Spleen (tissue), 11 donors: ENCODE results near the gene CD302. TPM values are rescaled to one million over a fixed set of nuclear protein-coding genes. Genes with fewer than 3 reads are reported as not detected.

Experiments used
- DNase-seq: peaks from one replicate; pipeline ENCODE4 v3.0.0-alpha.2; 2020
- H3K27ac ChIP-seq, 8 donors: fragments of 200-600 bp; sonication (generic) in 7 of 8; 1 replicate in 4 of 8; 2 replicates in 4 of 8; pipeline versions ENCODE4 v1.5.0 to v1.8.0; 2016 to 2021; ENCODE audit warnings: inconsistent platforms in 4 of 8, mild to moderate bottlenecking in 4 of 8, moderate library complexity in 1 of 8
- H3K27me3 ChIP-seq, 7 donors: fragments of 200-600 bp; sonication (generic) in 6 of 7; replicated peaks in 1 of 7; 1 replicate in 4 of 7; 2 replicates in 3 of 7; pipeline versions ENCODE4 v1.5.0 to v1.8.0; 2016 to 2021; ENCODE audit warnings: inconsistent platforms in 3 of 7, mild to moderate bottlenecking in 1 of 7
- H3K36me3 ChIP-seq, 6 donors: fragments of 200-600 bp; sonication (generic) in 5 of 6; 1 replicate in 4 of 6; 2 replicates in 2 of 6; pipeline versions ENCODE4 v1.5.0 to v1.8.0; 2016 to 2021; ENCODE audit warnings: inconsistent platforms in 2 of 6
- H3K4me1 ChIP-seq, 6 donors: fragments of 200-600 bp; sonication (generic) in 5 of 6; 1 replicate in 3 of 6; 2 replicates in 3 of 6; pipeline versions ENCODE4 v1.5.0 to v1.8.0; 2016 to 2021; ENCODE audit warnings: inconsistent platforms in 3 of 6
- H3K4me3 ChIP-seq, 8 donors: fragments of 200-600 bp; sonication (generic) in 7 of 8; 1 replicate in 4 of 8; 2 replicates in 4 of 8; pipeline versions ENCODE4 v1.5.0 to v1.8.0; 2016 to 2021; ENCODE audit warnings: inconsistent platforms in 4 of 8, mild to moderate bottlenecking in 4 of 8, moderate library complexity in 2 of 8
- H3K9me3 ChIP-seq, 8 donors: fragments of 200-600 bp; sonication (generic) in 7 of 8; 1 replicate in 4 of 8; 2 replicates in 4 of 8; pipeline versions ENCODE4 v1.5.0 to v1.8.0; 2016 to 2021; ENCODE audit warnings: inconsistent platforms in 4 of 8
- POLR2A ChIP-seq, 3 donors: fragments of 450-650 bp; IDR thresholded peaks; one replicate each; pipeline ENCODE4 v1.5.1; 2017; ENCODE audit warnings: antibody characterized with exemption in 3 of 3, mild to moderate bottlenecking in 1 of 3
- POLR2AphosphoS5 ChIP-seq, 3 donors: sonication (generic); formaldehyde crosslinking; IDR thresholded peaks; one replicate each; pipeline ENCODE4 v1.5.1; 2017; ENCODE audit warnings: antibody characterized with exemption in 3 of 3
- WGBS, 5 donors: extraction: QIAGEN DNeasy Blood & Tissue Kit in 3 of 5; methylation state at CpG; one replicate each; pipeline versions ENCODE4 v1.1.5 to v1.1.7; 2013 to 2018; 5-methylcytosine and 5-hydroxymethylcytosine counted together
- intact Hi-C: fragments of 100-400 bp; cut with DNase I; formaldehyde crosslinking; loops from one replicate; pipeline ENCODE4 v1.15.0; 2023; ENCODE audit warnings: low total_unique reads
- polyA plus RNA-seq, 3 donors: library from polyadenylated mRNA; stranded (reverse); fragments of 200-250 nt; gene quantifications; one replicate each; pipeline ENCODE4 v1.2.1, GENCODE V29; 2013
- total RNA-seq, 7 donors: library from RNA; depleted of rRNA in 3 of 7; stranded (reverse); fragments of >200 nt in 3 of 7; fragmentation: NEBNext Ultra II Directional in 4 of 7; extraction: Animal tissue kit (Norgen Biotek cat#: 25700) in 4 of 7; gene quantifications; one replicate each; pipeline versions ENCODE4 v1.1.0 to v1.2.1, GENCODE V29; 2016 to 2021
- TF ChIP-seq, protein P1 (sequence below), 11 experiments: fragments of 200-600 bp in 7 of 11; fragments of 450-650 bp in 4 of 11; sonication (generic) in 4 of 11; IDR thresholded peaks in 8 of 11; conservative IDR thresholded peaks in 3 of 11; 1 replicate in 7 of 11; 2 replicates in 4 of 11; pipeline versions ENCODE4 v1.4.0 to v1.8.0; 2016 to 2021; ENCODE audit warnings: antibody characterized with exemption in 11 of 11, inconsistent platforms in 4 of 11, mild to moderate bottlenecking in 1 of 11
- donor health status: healthy with polysubstance abuse.
- donor health status: DM: no; HTN: no; CAD: no; lungs with moderate emphysema.
- donor health status: DM: no; HTN: no; CAD: no.
- donor health status: Bipolar disorder and iron deficiency.
- donor health status: healthy.
- donor health status: DM: no; HTN: no; CAD: no.
- donor health status: DM: yes; HTN: yes; CAD: no.

The CD302 gene
- total and polyA plus RNA-seq, 10 donors = 8.6 to 103 (median 46.0) TPM

- DNase-seq = no peak
- intact Hi-C loops = no loop called here
- 53 to 83% (median 67%) methylated on average over 1 of the region's 1 CpG for WGBS, 5 donors
- Histone ChIP-seq H3K27me3 (no peaks in the 10 kb centered on the region), H3K4me1 (peaks cover 0 to 37% (median 11%) of the 10 kb centered on the region in 6 donors), H3K36me3 (peaks cover 0 to 18% (median 2%) of the 10 kb centered on the region in 6 donors), H3K9me3 (no peaks in the 10 kb centered on the region), H3K27ac (no peak overlapping the region), H3K4me3 (no peak overlapping the region)
- TF ChIP-seq POLR2AphosphoS5 (IDR thresholded peaks at IDR 0.05) (no peak), POLR2A (IDR thresholded peaks at IDR 0.05) (no peak)
- TF ChIP-seq, protein P1, sequence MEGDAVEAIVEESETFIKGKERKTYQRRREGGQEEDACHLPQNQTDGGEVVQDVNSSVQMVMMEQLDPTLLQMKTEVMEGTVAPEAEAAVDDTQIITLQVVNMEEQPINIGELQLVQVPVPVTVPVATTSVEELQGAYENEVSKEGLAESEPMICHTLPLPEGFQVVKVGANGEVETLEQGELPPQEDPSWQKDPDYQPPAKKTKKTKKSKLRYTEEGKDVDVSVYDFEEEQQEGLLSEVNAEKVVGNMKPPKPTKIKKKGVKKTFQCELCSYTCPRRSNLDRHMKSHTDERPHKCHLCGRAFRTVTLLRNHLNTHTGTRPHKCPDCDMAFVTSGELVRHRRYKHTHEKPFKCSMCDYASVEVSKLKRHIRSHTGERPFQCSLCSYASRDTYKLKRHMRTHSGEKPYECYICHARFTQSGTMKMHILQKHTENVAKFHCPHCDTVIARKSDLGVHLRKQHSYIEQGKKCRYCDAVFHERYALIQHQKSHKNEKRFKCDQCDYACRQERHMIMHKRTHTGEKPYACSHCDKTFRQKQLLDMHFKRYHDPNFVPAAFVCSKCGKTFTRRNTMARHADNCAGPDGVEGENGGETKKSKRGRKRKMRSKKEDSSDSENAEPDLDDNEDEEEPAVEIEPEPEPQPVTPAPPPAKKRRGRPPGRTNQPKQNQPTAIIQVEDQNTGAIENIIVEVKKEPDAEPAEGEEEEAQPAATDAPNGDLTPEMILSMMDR (IDR thresholded peaks at IDR 0.05 in 8 of 11, conservative IDR thresholded peaks at IDR 0.05 in 3 of 11) = no peak
Measured at GRCh38 chr2:159783556-159783955, 14.5 kb downstream of the CD302 start.

DNA sequence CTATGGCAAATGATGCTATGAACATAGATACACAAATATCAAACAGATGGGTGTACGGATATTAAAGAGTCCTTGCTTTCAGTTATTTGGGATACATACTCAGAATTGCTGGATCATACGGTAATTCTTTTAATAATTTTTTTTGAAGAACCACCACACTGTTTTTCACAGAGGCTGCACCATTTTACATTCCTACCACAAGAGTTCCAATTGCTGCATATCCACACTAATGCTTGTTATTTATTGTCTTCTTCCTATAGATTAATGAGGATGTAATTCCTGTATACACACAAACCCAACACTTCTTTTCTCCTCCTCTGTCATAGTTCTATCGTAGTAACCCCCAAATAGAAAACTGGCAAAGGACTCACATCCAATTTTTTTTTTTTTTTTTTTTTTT is 21.7 kb downstream of the CD302 start:
- intact Hi-C loops = no loop called here
- no peak for DNase-seq
- H3K27ac ChIP-seq = no peak overlapping the region
- no peak overlapping the region for H3K4me3 ChIP-seq
- H3K36me3 ChIP-seq = peaks cover 0 to 81% (median 5%) of the 10 kb centered on the region in 6 donors
- no peaks in the 10 kb centered on the region for H3K27me3 ChIP-seq
- H3K9me3 ChIP-seq = no peaks in the 10 kb centered on the region
- no peaks in the 10 kb centered on the region for H3K4me1 ChIP-seq
- no peak for TF ChIP-seq POLR2A (IDR thresholded peaks at IDR 0.05)
- TF ChIP-seq, protein P1 (IDR thresholded peaks at IDR 0.05 in 8 of 11, conservative IDR thresholded peaks at IDR 0.05 in 3 of 11) = no peak
- no peak for TF ChIP-seq POLR2AphosphoS5 (IDR thresholded peaks at IDR 0.05)
- 93 to 97% (median 96%) methylated on average over 3 of the region's 3 CpGs for WGBS, 5 donors

DNA sequence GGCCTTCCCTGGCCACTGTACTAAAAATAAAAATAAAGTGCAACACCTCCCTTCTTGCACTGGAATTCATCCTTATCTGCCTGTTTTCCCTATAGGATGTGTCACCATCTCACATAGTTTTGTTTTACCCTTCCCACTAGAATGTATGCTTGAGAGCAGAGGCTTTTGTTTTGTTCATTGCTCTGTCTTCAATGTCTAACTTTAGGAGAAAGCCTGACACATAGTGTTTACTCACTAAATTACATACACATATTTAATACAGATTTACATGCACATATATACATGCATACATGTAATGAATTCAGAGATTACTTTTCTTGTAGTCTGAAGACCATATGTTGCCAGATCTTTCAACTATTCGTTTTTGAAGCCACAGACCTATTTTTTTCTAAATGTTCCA is 23.0 kb downstream of the CD302 start:
- Histone ChIP-seq H3K27ac (peak overlapping the region in 1 of 8 donors; percentile 15), H3K4me3 (no peak overlapping the region), H3K4me1 (no peaks in the 10 kb centered on the region), H3K9me3 (no peaks in the 10 kb centered on the region), H3K27me3 (no peaks in the 10 kb centered on the region), H3K36me3 (peaks cover 0 to 84% (median 4%) of the 10 kb centered on the region in 6 donors)
- TF ChIP-seq, protein P1 (IDR thresholded peaks at IDR 0.05 in 8 of 11, conservative IDR thresholded peaks at IDR 0.05 in 3 of 11) = no peak
- TF ChIP-seq POLR2A (IDR thresholded peaks at IDR 0.05) (no peak), POLR2AphosphoS5 (IDR thresholded peaks at IDR 0.05) (no peak)
- intact Hi-C loops = no loop called here
- DNase-seq = no peak
- 68 to 84% (median 80%) methylated on average over 1 of the region's 1 CpG for WGBS, 5 donors

DNA sequence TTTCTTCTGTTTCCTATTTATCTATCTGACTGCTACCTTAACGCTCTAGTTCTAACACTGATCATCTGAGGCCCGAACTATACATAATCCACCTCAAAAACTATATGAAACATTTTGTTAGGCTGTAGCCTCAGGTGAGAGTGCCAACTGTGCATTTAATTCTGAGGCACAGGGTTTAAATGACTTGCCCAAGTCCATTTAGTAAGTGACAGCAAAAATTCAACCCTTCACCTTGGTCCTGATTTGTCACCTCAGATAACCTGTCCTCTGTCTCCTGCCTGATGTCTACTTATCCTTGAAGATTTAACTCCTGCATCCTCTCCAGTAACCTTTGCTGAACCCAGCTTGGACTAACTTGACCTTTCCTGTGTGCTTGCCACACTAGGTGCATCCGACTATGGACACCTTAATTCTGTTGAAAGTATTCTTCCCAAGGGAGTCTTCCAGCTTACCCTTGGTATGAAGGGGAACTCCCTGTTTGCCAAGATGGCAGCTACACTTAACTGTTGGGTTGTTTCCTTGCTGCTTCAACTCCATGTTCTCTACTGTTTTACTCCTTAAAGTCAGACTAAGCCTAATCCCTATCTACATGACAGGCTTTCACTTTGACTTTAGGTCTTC is 23.5 kb downstream of the CD302 start:
- H3K4me1 ChIP-seq = no peaks in the 10 kb centered on the region
- intact Hi-C loops = no loop called here
- TF ChIP-seq POLR2AphosphoS5 (IDR thresholded peaks at IDR 0.05) = peak in 1 of 3 donors; percentile 68
- no peak for TF ChIP-seq POLR2A (IDR thresholded peaks at IDR 0.05)

More for the DNA sequence above, 23.5 kb downstream of the CD302 start:
- DNase-seq = no peak
- Histone ChIP-seq H3K36me3 (peaks cover 0 to 84% (median 3%) of the 10 kb centered on the region in 6 donors), H3K4me3 (no peak overlapping the region), H3K27ac (peak overlapping the region in 1 of 8 donors; percentile 15), H3K9me3 (no peaks in the 10 kb centered on the region), H3K27me3 (no peaks in the 10 kb centered on the region)
- 64 to 92% (median 65%) methylated on average over 3 of the region's 3 CpGs for WGBS, 5 donors
